Sigmoid colon (tissue), 4 donors: ENCODE measurements around the gene GDF2.

Experiments used
- POLR2A ChIP-seq, 2 donors: fragments of 450-650 bp; IDR thresholded peaks; one replicate each; pipeline ENCODE4 v1.6.1; 2016; ENCODE audit warnings: antibody characterized with exemption in 2 of 2, mild to moderate bottlenecking in 2 of 2, moderate library complexity in 2 of 2
- POLR2AphosphoS5 ChIP-seq, 4 donors: sonication (generic); formaldehyde crosslinking; IDR thresholded peaks; one replicate each; pipeline ENCODE4 v1.6.1; 2017; ENCODE audit warnings: antibody characterized with exemption in 4 of 4
- TF ChIP-seq, protein P1 (sequence below), 4 experiments: fragments of 450-650 bp in 3 of 4; fragments of 200-600 bp in 1 of 4; IDR thresholded peaks; one replicate each; pipeline ENCODE4 v1.5.1; 2016 to 2019; ENCODE audit warnings: antibody characterized with exemption in 4 of 4, mild to moderate bottlenecking in 3 of 4, moderate library complexity in 2 of 4

DNA sequence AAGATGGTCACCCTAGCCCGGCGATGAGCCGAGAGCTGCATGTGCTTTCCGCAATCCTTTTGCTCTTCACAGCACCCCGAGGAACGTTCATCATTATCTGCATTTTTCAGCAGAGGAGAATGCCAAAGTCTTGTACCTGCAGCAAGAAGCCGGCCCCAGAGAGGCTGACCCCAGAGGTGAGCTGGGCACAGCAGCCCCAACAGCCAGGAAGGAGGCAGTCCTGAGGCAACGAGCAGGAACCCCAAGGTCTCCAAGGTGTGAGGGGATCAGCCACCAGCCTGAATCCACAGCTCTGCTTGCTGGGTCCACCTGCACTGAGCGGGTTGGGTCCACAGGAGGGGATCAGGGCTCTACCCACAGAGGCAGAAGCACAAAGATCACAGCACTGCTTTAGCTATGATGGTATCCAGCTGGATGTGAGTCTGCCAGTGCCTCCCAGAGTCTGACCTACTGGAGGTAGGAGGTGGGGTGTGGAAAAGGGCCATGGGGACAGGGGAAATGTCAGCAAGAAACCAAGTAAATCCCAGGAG, 39.1 kb upstream of the GDF2 start:
- TF ChIP-seq, protein P1, sequence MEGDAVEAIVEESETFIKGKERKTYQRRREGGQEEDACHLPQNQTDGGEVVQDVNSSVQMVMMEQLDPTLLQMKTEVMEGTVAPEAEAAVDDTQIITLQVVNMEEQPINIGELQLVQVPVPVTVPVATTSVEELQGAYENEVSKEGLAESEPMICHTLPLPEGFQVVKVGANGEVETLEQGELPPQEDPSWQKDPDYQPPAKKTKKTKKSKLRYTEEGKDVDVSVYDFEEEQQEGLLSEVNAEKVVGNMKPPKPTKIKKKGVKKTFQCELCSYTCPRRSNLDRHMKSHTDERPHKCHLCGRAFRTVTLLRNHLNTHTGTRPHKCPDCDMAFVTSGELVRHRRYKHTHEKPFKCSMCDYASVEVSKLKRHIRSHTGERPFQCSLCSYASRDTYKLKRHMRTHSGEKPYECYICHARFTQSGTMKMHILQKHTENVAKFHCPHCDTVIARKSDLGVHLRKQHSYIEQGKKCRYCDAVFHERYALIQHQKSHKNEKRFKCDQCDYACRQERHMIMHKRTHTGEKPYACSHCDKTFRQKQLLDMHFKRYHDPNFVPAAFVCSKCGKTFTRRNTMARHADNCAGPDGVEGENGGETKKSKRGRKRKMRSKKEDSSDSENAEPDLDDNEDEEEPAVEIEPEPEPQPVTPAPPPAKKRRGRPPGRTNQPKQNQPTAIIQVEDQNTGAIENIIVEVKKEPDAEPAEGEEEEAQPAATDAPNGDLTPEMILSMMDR (IDR thresholded peaks at IDR 0.05) = no peak
- TF ChIP-seq POLR2AphosphoS5 (IDR thresholded peaks at IDR 0.05) = no peak
- TF ChIP-seq POLR2A (IDR thresholded peaks at IDR 0.05) = no peak
